H9 (cell line): ENCODE measurements around the gene ARL13B. TPM values are rescaled to one million over a fixed set of nuclear protein-coding genes. Genes with fewer than 3 reads are reported as not detected.

Experiments
- DNase-seq: peaks from one replicate; pipeline ENCODE4 v3.0.0-alpha.2; 2017
- H2AFZ ChIP-seq: one replicate; pipeline ENCODE4 v1.6.1; 2013; ENCODE audit warnings: mild to moderate bottlenecking, low read length, control low read depth, moderate library complexity
- H2AK5ac ChIP-seq: 2 replicates; pipeline ENCODE4 v1.6.1; 2013; ENCODE audit warnings: low read length, control low read depth, mixed read lengths; ENCODE audit not compliant: insufficient read length
- H2BK120ac ChIP-seq: one replicate; pipeline ENCODE4 v1.6.1; 2013; ENCODE audit warnings: low read depth, mild to moderate bottlenecking, low read length, control low read depth, inconsistent platforms; ENCODE audit not compliant: poor library complexity, severe bottlenecking
- H2BK12ac ChIP-seq: 2 replicates; pipeline ENCODE4 v1.6.1; 2013; ENCODE audit warnings: low read length, control low read depth, mixed read lengths, low read depth; ENCODE audit not compliant: insufficient read length
- H2BK15ac ChIP-seq: 2 replicates; pipeline ENCODE4 v1.6.1; 2013; ENCODE audit warnings: low read depth, low read length, control low read depth
- H2BK20ac ChIP-seq: one replicate; pipeline ENCODE4 v1.6.1; 2013; ENCODE audit warnings: low read depth, mild to moderate bottlenecking, low read length, control low read depth, inconsistent platforms; ENCODE audit not compliant: poor library complexity, severe bottlenecking
- H2BK5ac ChIP-seq: 2 replicates; pipeline ENCODE4 v1.6.1; 2013; ENCODE audit warnings: low read length, control low read depth, mixed read lengths; ENCODE audit not compliant: insufficient read length
- H3K14ac ChIP-seq: 2 replicates; pipeline ENCODE4 v1.6.1; 2013; ENCODE audit warnings: low read length, control low read depth; ENCODE audit not compliant: insufficient read depth
- H3K18ac ChIP-seq: 2 replicates; pipeline ENCODE4 v1.6.1; 2013; ENCODE audit warnings: low read depth, mild to moderate bottlenecking, mixed read lengths, low read length, control low read depth; ENCODE audit not compliant: insufficient read length
- H3K23ac ChIP-seq: 2 replicates; pipeline ENCODE4 v1.6.1; 2013; ENCODE audit warnings: low read length, control low read depth, mixed read lengths, low read depth; ENCODE audit not compliant: insufficient read length
- H3K23me2 ChIP-seq: 2 replicates; pipeline ENCODE4 v1.6.1; 2013; ENCODE audit warnings: low read depth, mild to moderate bottlenecking, mixed read lengths, low read length, control low read depth; ENCODE audit not compliant: insufficient read length, poor library complexity, severe bottlenecking
- H3K27ac ChIP-seq: 2 replicates; pipeline ENCODE4 v1.5.1; 2013; ENCODE audit warnings: low read length, control low read depth, mixed read lengths, low read depth; ENCODE audit not compliant: insufficient read length
- H3K27me3 ChIP-seq: 2 replicates; pipeline ENCODE4 v1.6.1; 2013; ENCODE audit warnings: low read length, control low read depth, inconsistent platforms; ENCODE audit not compliant: insufficient read depth
- H3K4ac ChIP-seq: 2 replicates; pipeline ENCODE4 v1.6.1; 2013; ENCODE audit warnings: low read depth, mild to moderate bottlenecking, control low read depth, inconsistent platforms, low read length, moderate library complexity
- H3K4me1 ChIP-seq: 2 replicates; pipeline ENCODE4 v1.6.1; 2013; ENCODE audit warnings: low read length, control low read depth, inconsistent platforms; ENCODE audit not compliant: insufficient read depth
- H3K4me2 ChIP-seq: 2 replicates; pipeline ENCODE4 v1.6.1; 2013; ENCODE audit warnings: low read length, control low read depth, mixed read lengths; ENCODE audit not compliant: insufficient read length, insufficient read depth
- H3K56ac ChIP-seq: 2 replicates; pipeline ENCODE4 v1.6.1; 2013; ENCODE audit warnings: low read depth, mild to moderate bottlenecking, mixed read lengths, low read length, control low read depth; ENCODE audit not compliant: insufficient read length
- H3K79me1 ChIP-seq: 2 replicates; pipeline ENCODE4 v1.6.1; 2013; ENCODE audit warnings: low read depth, mild to moderate bottlenecking, moderate library complexity, low read length, control low read depth, inconsistent platforms; ENCODE audit not compliant: insufficient read depth, poor library complexity, severe bottlenecking
- H3K79me2 ChIP-seq: 2 replicates; pipeline ENCODE4 v1.6.1; 2013; ENCODE audit warnings: low read length, control low read depth, inconsistent platforms; ENCODE audit not compliant: insufficient read depth
- H3K9ac ChIP-seq: 2 replicates; pipeline ENCODE4 v1.6.1; 2013; ENCODE audit warnings: low read length, control low read depth, mixed read lengths; ENCODE audit not compliant: insufficient read length; ENCODE audit errors: extremely low read depth
- H3K9me3 ChIP-seq: one replicate; pipeline ENCODE4 v1.6.1; 2013; ENCODE audit warnings: low read depth, low read length, inconsistent platforms; ENCODE audit not compliant: control insufficient read depth
- H3T11ph ChIP-seq: one replicate; pipeline ENCODE4 v1.6.1; 2013; ENCODE audit warnings: mild to moderate bottlenecking, low read length, control low read depth, inconsistent platforms
- H4K20me1 ChIP-seq: one replicate; pipeline ENCODE4 v1.6.1; 2013; ENCODE audit not compliant: control insufficient read depth, insufficient read length, insufficient read depth
- H4K5ac ChIP-seq: 2 replicates; pipeline ENCODE4 v1.6.1; 2013; ENCODE audit warnings: low read depth, mild to moderate bottlenecking, mixed read lengths, low read length, control low read depth; ENCODE audit not compliant: insufficient read length
- H4K8ac ChIP-seq: replicated peaks from 2 replicates; pipeline ENCODE4 v1.6.1; 2013; ENCODE audit warnings: low read length, control low read depth, mixed read lengths, low read depth; ENCODE audit not compliant: insufficient read length
- H4K91ac ChIP-seq: 2 replicates; pipeline ENCODE4 v1.6.1; 2013; ENCODE audit warnings: low read depth, mild to moderate bottlenecking, moderate library complexity, mixed read lengths, low read length, control low read depth; ENCODE audit not compliant: insufficient read length
- H3K27ac Mint-ChIP-seq, 3 experiments: 2 replicates in 2 of 3; 3 replicates in 1 of 3; pipeline ENCODE4 v1.8.0; 2020 to 2021; ENCODE audit warnings: mixed read lengths in 3 of 3, mild to moderate bottlenecking in 1 of 3, moderate library complexity in 1 of 3
- H3K27me3 Mint-ChIP-seq: 2 replicates; pipeline ENCODE4 v1.8.0; 2021; ENCODE audit warnings: low read depth, mild to moderate bottlenecking, moderate library complexity, mixed read lengths
- H3K36me3 Mint-ChIP-seq, 3 experiments: 2 replicates in 2 of 3; 3 replicates in 1 of 3; pipeline ENCODE4 v1.8.0; 2020 to 2021; ENCODE audit warnings: low read depth in 3 of 3, mixed read lengths in 3 of 3; ENCODE audit not compliant: insufficient read depth in 1 of 3
- H3K4me1 Mint-ChIP-seq, 2 experiments: 2 replicates each; pipeline ENCODE4 v1.8.0; 2020; ENCODE audit warnings: mixed read lengths in 2 of 2
- H3K4me3 Mint-ChIP-seq, 2 experiments: 2 replicates in 1 of 2; 3 replicates in 1 of 2; pipeline ENCODE4 v1.8.0; 2020 to 2021; ENCODE audit warnings: mild to moderate bottlenecking in 2 of 2, mixed read lengths in 2 of 2, moderate library complexity in 1 of 2
- H3K9me3 Mint-ChIP-seq, 2 experiments: 2 replicates in 1 of 2; 3 replicates in 1 of 2; pipeline ENCODE4 v1.8.0; 2020; ENCODE audit warnings: mild to moderate bottlenecking in 2 of 2, mixed read lengths in 2 of 2, moderate library complexity in 1 of 2
- WGBS: extraction: QIAGEN DNeasy Blood & Tissue Kit; methylation state at CpG from one replicate; pipeline ENCODE4 v1.1.7; 2013; ENCODE audit warnings: missing lambda C conversion rate, low lambda C conversion rate, mixed read lengths; ENCODE audit not compliant: insufficient read length; ENCODE audit errors: extremely low coverage; 5-methylcytosine and 5-hydroxymethylcytosine counted together
- total RNA-seq: library from RNA; stranded (reverse); gene quantifications from 2 replicates; pipeline ENCODE4 v1.2.1, GENCODE V29; 2021
- TF ChIP-seq, protein P1 (sequence below): fragments of 200-600 bp; sonication (generic); conservative IDR thresholded peaks from 3 replicates; pipeline ENCODE4 v1.8.0; 2021; ENCODE audit warnings: antibody characterized with exemption, mild to moderate bottlenecking

The ARL13B gene
- total RNA-seq, 1 experiment from 2014 or later = 7.9 TPM

- Mint-ChIP-seq H3K4me1 (no peaks in the 10 kb centered on the region), H3K9me3 (peaks cover 78 to 87% of the 10 kb centered on the region in 2 experiments), H3K27ac (no peak overlapping the region), H3K4me3 (no peak overlapping the region), H3K27me3 (peaks cover 2% of the 10 kb centered on the region; the same call in 1 of the 2 replicates), H3K36me3 (peaks cover 0 to 19% (median 1%) of the 10 kb centered on the region in 3 experiments; a peak in 3 of 7 replicates)
- Histone ChIP-seq H3K18ac (no peak overlapping the region), H4K20me1 (no peaks in the 10 kb centered on the region), H4K91ac (no peak overlapping the region), H3K4ac (no peak overlapping the region), H3K4me1 (no peaks in the 10 kb centered on the region), H3K56ac (no peak overlapping the region), H3K27ac (no peak overlapping the region), H4K8ac (no peak overlapping the region), H2AK5ac (no peak overlapping the region), H3K14ac (no peak overlapping the region), H4K5ac (no peak overlapping the region), H3K27me3 (no peaks in the 10 kb centered on the region), H3T11ph (no peak overlapping the region), H3K79me2 (no peaks in the 10 kb centered on the region), H2BK20ac (no peak overlapping the region), H3K9ac (no peak overlapping the region), H2BK120ac (no peak overlapping the region), H2AFZ (no peak overlapping the region), H2BK15ac (no peak overlapping the region), H3K9me3 (peaks cover 29% of the 10 kb centered on the region), H2BK12ac (no peak overlapping the region), H3K79me1 (no peaks in the 10 kb centered on the region), H3K23ac (no peak overlapping the region), H3K23me2 (no peaks in the 10 kb centered on the region), H3K4me2 (no peak overlapping the region), H2BK5ac (no peak overlapping the region)
- DNase-seq = no peak
- TF ChIP-seq, protein P1, sequence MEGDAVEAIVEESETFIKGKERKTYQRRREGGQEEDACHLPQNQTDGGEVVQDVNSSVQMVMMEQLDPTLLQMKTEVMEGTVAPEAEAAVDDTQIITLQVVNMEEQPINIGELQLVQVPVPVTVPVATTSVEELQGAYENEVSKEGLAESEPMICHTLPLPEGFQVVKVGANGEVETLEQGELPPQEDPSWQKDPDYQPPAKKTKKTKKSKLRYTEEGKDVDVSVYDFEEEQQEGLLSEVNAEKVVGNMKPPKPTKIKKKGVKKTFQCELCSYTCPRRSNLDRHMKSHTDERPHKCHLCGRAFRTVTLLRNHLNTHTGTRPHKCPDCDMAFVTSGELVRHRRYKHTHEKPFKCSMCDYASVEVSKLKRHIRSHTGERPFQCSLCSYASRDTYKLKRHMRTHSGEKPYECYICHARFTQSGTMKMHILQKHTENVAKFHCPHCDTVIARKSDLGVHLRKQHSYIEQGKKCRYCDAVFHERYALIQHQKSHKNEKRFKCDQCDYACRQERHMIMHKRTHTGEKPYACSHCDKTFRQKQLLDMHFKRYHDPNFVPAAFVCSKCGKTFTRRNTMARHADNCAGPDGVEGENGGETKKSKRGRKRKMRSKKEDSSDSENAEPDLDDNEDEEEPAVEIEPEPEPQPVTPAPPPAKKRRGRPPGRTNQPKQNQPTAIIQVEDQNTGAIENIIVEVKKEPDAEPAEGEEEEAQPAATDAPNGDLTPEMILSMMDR = no peak
- WGBS = no CpG with 5 or more reads among the region's 5 CpGs
These were observed 48.2 kb upstream of the ARL13B start for GRCh38 chr3:93931597-93932229.
